ENCODE data around the gene PRKCH.

Gene PRKCH

GRCh38 chr14:61416591-61416990 is 95.2 kb downstream of the PRKCH start:
- Mint-ChIP-seq H3K9me3 (no peaks in the 10 kb centered on the region), H3K36me3 (ENCODE audit: low read depth) (no peaks in the 10 kb centered on the region), H3K27ac (no peak overlapping the region), H3K4me3 (no peak overlapping the region), H3K4me1 (peaks cover 14% of the 10 kb centered on the region), H3K27me3 (ENCODE audit: low read depth, poor library complexity) (peaks cover 4% of the 10 kb centered on the region)
- TF ChIP-seq, protein P1, sequence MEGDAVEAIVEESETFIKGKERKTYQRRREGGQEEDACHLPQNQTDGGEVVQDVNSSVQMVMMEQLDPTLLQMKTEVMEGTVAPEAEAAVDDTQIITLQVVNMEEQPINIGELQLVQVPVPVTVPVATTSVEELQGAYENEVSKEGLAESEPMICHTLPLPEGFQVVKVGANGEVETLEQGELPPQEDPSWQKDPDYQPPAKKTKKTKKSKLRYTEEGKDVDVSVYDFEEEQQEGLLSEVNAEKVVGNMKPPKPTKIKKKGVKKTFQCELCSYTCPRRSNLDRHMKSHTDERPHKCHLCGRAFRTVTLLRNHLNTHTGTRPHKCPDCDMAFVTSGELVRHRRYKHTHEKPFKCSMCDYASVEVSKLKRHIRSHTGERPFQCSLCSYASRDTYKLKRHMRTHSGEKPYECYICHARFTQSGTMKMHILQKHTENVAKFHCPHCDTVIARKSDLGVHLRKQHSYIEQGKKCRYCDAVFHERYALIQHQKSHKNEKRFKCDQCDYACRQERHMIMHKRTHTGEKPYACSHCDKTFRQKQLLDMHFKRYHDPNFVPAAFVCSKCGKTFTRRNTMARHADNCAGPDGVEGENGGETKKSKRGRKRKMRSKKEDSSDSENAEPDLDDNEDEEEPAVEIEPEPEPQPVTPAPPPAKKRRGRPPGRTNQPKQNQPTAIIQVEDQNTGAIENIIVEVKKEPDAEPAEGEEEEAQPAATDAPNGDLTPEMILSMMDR (IDR thresholded peaks at IDR 0.05) = no peak
- no peak for DNase-seq

- Mint-ChIP-seq H3K27ac (no peak overlapping the region), H3K4me3 (no peak overlapping the region), H3K27me3 (ENCODE audit: low read depth, poor library complexity) (peaks cover 4% of the 10 kb centered on the region), H3K36me3 (ENCODE audit: low read depth) (no peaks in the 10 kb centered on the region), H3K9me3 (no peaks in the 10 kb centered on the region), H3K4me1 (peaks cover 14% of the 10 kb centered on the region)
- TF ChIP-seq, protein P1 (IDR thresholded peaks at IDR 0.05) = no peak
- no peak for DNase-seq
These were observed 95.8 kb downstream of the PRKCH start for GRCh38 chr14:61417141-61417540.

DNA sequence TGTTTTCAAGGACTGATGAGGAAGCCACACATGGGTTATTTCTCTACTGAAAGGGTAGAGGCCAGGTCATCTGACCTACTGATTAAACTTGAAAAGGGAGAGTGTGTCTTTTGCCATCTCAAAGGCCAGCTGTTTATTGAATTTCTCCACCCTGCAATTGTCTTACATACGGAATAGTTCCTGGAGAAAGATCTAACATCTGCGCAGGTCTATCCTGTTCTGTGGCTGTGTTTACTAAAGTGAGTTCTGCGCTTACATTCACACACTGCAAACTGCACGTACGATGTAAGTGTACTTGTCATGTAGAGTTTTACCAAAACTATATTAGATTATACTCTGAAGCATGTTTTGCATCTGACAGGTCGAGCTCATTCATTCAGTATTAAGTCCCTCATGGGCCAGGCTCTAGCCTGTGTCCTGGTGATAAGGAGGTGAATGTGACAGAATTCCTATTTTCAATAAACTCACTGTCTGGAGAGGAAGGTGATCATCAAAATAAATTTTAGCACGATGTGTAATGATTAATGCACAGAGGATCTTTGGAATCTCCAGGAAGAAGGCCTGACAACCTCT is 96.6 kb downstream of the PRKCH start:
- TF ChIP-seq, protein P1 (IDR thresholded peaks at IDR 0.05) = no peak
- DNase-seq = no peak
- Mint-ChIP-seq H3K36me3 (ENCODE audit: low read depth) (no peaks in the 10 kb centered on the region), H3K27me3 (ENCODE audit: low read depth, poor library complexity) (peaks cover 4% of the 10 kb centered on the region), H3K27ac (no peak overlapping the region), H3K9me3 (no peaks in the 10 kb centered on the region), H3K4me1 (peaks cover 14% of the 10 kb centered on the region), H3K4me3 (no peak overlapping the region)

DNA sequence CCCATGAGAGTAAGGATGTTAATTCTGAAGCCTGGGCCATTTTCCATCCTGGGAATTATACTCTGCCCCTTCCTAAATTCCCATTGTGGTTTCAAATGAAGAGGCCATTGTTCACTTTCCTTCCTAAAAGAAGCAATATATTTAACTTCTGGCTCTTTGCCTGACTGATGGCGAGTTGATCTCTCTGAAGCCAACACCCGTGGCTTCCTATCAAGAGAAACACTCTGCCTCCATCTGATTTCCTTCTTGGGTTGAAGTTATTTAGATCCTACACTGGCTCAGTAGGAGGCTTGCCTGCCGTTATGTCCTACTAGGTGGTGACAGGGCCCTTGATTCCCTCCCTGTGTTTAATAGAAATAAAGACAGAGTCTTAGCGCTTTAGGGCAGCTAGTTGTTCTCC is 97.4 kb downstream of the PRKCH start:
- Mint-ChIP-seq H3K27ac (peak overlapping the region; percentile 19), H3K4me1 (peaks cover 14% of the 10 kb centered on the region)
- TF ChIP-seq, protein P1 (IDR thresholded peaks at IDR 0.05) = no peak

DNA sequence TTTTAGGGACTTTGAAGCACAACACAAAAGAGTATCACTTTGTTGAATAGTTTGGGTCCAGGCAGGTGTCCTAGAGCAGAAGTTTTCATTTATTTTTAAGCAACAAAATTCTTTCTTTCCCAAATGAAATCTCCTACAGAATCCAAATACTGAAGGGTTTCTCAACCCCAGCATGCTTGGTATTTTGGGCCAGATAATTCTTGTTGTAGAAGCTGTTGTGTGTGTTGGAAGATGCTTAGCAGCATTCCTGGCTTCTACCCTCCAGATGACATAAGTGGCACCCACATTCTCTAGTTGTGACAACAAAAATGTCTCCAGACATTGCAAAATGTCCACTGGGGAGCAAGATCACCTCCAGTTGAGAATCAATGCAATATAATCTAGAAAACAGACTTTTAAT is 97.8 kb downstream of the PRKCH start:
- Mint-ChIP-seq H3K4me3 (no peak overlapping the region), H3K27ac (no peak overlapping the region), H3K36me3 (ENCODE audit: low read depth) (no peaks in the 10 kb centered on the region), H3K9me3 (peaks cover 2% of the 10 kb centered on the region), H3K4me1 (peaks cover 14% of the 10 kb centered on the region), H3K27me3 (ENCODE audit: low read depth, poor library complexity) (peaks cover 7% of the 10 kb centered on the region)
- DNase-seq = no peak
- TF ChIP-seq, protein P1 (IDR thresholded peaks at IDR 0.05) = no peak

More for the DNA sequence above, 97.4 kb downstream of the PRKCH start:
- no peaks in the 10 kb centered on the region for H3K36me3 Mint-ChIP-seq (ENCODE audit: low read depth)
- H3K9me3 Mint-ChIP-seq = no peaks in the 10 kb centered on the region
- DNase-seq = no peak
- H3K4me3 Mint-ChIP-seq = no peak overlapping the region
- peaks cover 4% of the 10 kb centered on the region for H3K27me3 Mint-ChIP-seq (ENCODE audit: low read depth, poor library complexity)

GRCh38 chr14:61420326-61420725 is 98.9 kb downstream of the PRKCH start:
- peaks cover 6% of the 10 kb centered on the region for H3K9me3 Mint-ChIP-seq
- TF ChIP-seq, protein P1 (IDR thresholded peaks at IDR 0.05) = no peak
- H3K4me1 Mint-ChIP-seq = peaks cover 14% of the 10 kb centered on the region
- no peak overlapping the region for H3K4me3 Mint-ChIP-seq
- no peaks in the 10 kb centered on the region for H3K36me3 Mint-ChIP-seq (ENCODE audit: low read depth)
- H3K27ac Mint-ChIP-seq = no peak overlapping the region
- no peak for DNase-seq
- H3K27me3 Mint-ChIP-seq (ENCODE audit: low read depth, poor library complexity) = peaks cover 7% of the 10 kb centered on the region

Data from nephron progenitor cell (in vitro differentiated cells).